Neural progenitor cell (in vitro differentiated cells): ENCODE data around the gene PLA2G6. TPM values are rescaled to one million over a fixed set of nuclear protein-coding genes. Genes with fewer than 3 reads are reported as not detected.

Experiments used
- DNase-seq: peaks from one replicate; pipeline ENCODE4 v3.0.0-alpha.2; 2016; ENCODE audit warnings: low spot score
- H2AFZ ChIP-seq: fragments of 200-600 bp; sonication (generic); replicated peaks from 2 replicates; pipeline ENCODE4 v1.6.1; 2016; ENCODE audit warnings: antibody characterized with exemption
- H3F3A ChIP-seq: fragments of 200-600 bp; sonication (generic); 2 replicates; pipeline ENCODE4 v1.6.1; 2016; ENCODE audit warnings: antibody characterized with exemption, low read depth
- H3K27ac ChIP-seq: fragments of 200-600 bp; sonication (generic); 2 replicates; pipeline ENCODE4 v1.5.1; 2016; ENCODE audit warnings: mild to moderate bottlenecking
- H3K27me3 ChIP-seq: fragments of 200-600 bp; sonication (generic); 2 replicates; pipeline ENCODE4 v1.6.1; 2016; ENCODE audit warnings: mild to moderate bottlenecking, moderate library complexity
- H3K36me3 ChIP-seq: fragments of 200-600 bp; sonication (generic); 2 replicates; pipeline ENCODE4 v1.5.1; 2016
- H3K4me1 ChIP-seq: fragments of 200-600 bp; sonication (generic); 2 replicates; pipeline ENCODE4 v1.6.1; 2016; ENCODE audit warnings: mixed run types
- H3K4me2 ChIP-seq: fragments of 200-600 bp; sonication (generic); 2 replicates; pipeline ENCODE4 v1.6.1; 2016
- H3K4me3 ChIP-seq: fragments of 200-600 bp; sonication (generic); 2 replicates; pipeline ENCODE4 v1.5.1; 2016
- H3K79me2 ChIP-seq: fragments of 200-600 bp; sonication (generic); 2 replicates; pipeline ENCODE4 v1.6.1; 2016; ENCODE audit warnings: low read depth
- H3K9ac ChIP-seq: fragments of 200-600 bp; sonication (generic); 2 replicates; pipeline ENCODE4 v1.6.1; 2016
- H3K9me3 ChIP-seq: fragments of 200-600 bp; sonication (generic); 2 replicates; pipeline ENCODE4 v1.5.1; 2016; ENCODE audit warnings: low read depth
- H4K20me1 ChIP-seq: fragments of 200-600 bp; sonication (generic); 2 replicates; pipeline ENCODE4 v1.6.1; 2016; ENCODE audit warnings: low read depth
- H3K27ac Mint-ChIP-seq: 3 replicates; pipeline ENCODE4 v1.8.0; 2021; ENCODE audit warnings: mixed read lengths
- H3K27me3 Mint-ChIP-seq: 2 replicates; pipeline ENCODE4 v1.8.0; 2022; ENCODE audit warnings: low read depth, mild to moderate bottlenecking, inconsistent platforms, moderate library complexity, mixed read lengths; ENCODE audit not compliant: insufficient read depth
- H3K36me3 Mint-ChIP-seq: 3 replicates; pipeline ENCODE4 v1.8.0; 2021; ENCODE audit warnings: mixed read lengths
- H3K4me1 Mint-ChIP-seq: 3 replicates; pipeline ENCODE4 v1.8.0; 2021; ENCODE audit warnings: mixed read lengths
- H3K4me3 Mint-ChIP-seq: 3 replicates; pipeline ENCODE4 v1.8.0; 2021; ENCODE audit warnings: mild to moderate bottlenecking, moderate library complexity, mixed read lengths
- H3K9me3 Mint-ChIP-seq: 3 replicates; pipeline ENCODE4 v1.8.0; 2020; ENCODE audit warnings: mixed read lengths
- EZH2 ChIP-seq: fragments of 200-600 bp; sonication (generic); IDR thresholded peaks from 2 replicates; pipeline ENCODE4 v1.6.1; 2017; ENCODE audit warnings: antibody characterized with exemption, mild to moderate bottlenecking, moderate library complexity
- EZH2phosphoT487 ChIP-seq: fragments of 200-600 bp; sonication (generic); IDR thresholded peaks from 2 replicates; pipeline ENCODE4 v1.6.1; 2017; ENCODE audit warnings: antibody characterized with exemption
- total RNA-seq: library from RNA; depleted of rRNA; stranded (reverse); fragments of >200 nt; gene quantifications from 2 replicates; pipeline ENCODE4 v1.2.3, GENCODE V29; 2015; ENCODE audit warnings: low replicate concordance
- TF ChIP-seq, protein P1 (sequence below): fragments of 200-600 bp; sonication (generic); IDR thresholded peaks from 2 replicates; pipeline ENCODE4 v1.5.1; 2017; ENCODE audit warnings: antibody characterized with exemption, mild to moderate bottlenecking

PLA2G6 gene
- total RNA-seq, 1 donor from 2014 or later = 20.1 TPM

GRCh38 chr22:38125038-38125610 is 56.5 kb downstream of the PLA2G6 start:
- Mint-ChIP-seq H3K4me3 (no peak overlapping the region), H3K36me3 (no peaks in the 10 kb centered on the region), H3K9me3 (no peaks in the 10 kb centered on the region), H3K4me1 (no peaks in the 10 kb centered on the region), H3K27me3 (peaks cover 2% of the 10 kb centered on the region), H3K27ac (peak overlapping the region; percentile 82)
- no peaks in the 10 kb centered on the region for H4K20me1 ChIP-seq
- H3K27ac ChIP-seq = no peak overlapping the region
- H2AFZ ChIP-seq = no peak overlapping the region
- no peaks in the 10 kb centered on the region for H3K36me3 ChIP-seq
- no peak overlapping the region for H3K4me3 ChIP-seq
- H3K27me3 ChIP-seq = no peaks in the 10 kb centered on the region
- DNase-seq = no peak
- no peaks in the 10 kb centered on the region for H3K4me1 ChIP-seq
- no peaks in the 10 kb centered on the region for H3K9me3 ChIP-seq
- no peaks in the 10 kb centered on the region for H3F3A ChIP-seq
- H3K4me2 ChIP-seq = no peak overlapping the region
- no peak overlapping the region for H3K9ac ChIP-seq
- no peaks in the 10 kb centered on the region for H3K79me2 ChIP-seq
- TF ChIP-seq EZH2phosphoT487 = no peak

GRCh38 chr22:38124236-38124974 is 57.2 kb downstream of the PLA2G6 start:
- peaks cover 2% of the 10 kb centered on the region for H3K27me3 Mint-ChIP-seq
- no peaks in the 10 kb centered on the region for H3K36me3 Mint-ChIP-seq
- Histone ChIP-seq H3K9ac (no peak overlapping the region), H3F3A (no peaks in the 10 kb centered on the region), H3K27me3 (no peaks in the 10 kb centered on the region), H3K4me3 (no peak overlapping the region), H3K27ac (peak overlapping the region; percentile 3), H3K79me2 (no peaks in the 10 kb centered on the region), H2AFZ (no peak overlapping the region), H3K36me3 (no peaks in the 10 kb centered on the region), H4K20me1 (no peaks in the 10 kb centered on the region), H3K9me3 (no peaks in the 10 kb centered on the region), H3K4me2 (no peak overlapping the region), H3K4me1 (no peaks in the 10 kb centered on the region)
- H3K4me1 Mint-ChIP-seq = no peaks in the 10 kb centered on the region
- TF ChIP-seq, protein P1, sequence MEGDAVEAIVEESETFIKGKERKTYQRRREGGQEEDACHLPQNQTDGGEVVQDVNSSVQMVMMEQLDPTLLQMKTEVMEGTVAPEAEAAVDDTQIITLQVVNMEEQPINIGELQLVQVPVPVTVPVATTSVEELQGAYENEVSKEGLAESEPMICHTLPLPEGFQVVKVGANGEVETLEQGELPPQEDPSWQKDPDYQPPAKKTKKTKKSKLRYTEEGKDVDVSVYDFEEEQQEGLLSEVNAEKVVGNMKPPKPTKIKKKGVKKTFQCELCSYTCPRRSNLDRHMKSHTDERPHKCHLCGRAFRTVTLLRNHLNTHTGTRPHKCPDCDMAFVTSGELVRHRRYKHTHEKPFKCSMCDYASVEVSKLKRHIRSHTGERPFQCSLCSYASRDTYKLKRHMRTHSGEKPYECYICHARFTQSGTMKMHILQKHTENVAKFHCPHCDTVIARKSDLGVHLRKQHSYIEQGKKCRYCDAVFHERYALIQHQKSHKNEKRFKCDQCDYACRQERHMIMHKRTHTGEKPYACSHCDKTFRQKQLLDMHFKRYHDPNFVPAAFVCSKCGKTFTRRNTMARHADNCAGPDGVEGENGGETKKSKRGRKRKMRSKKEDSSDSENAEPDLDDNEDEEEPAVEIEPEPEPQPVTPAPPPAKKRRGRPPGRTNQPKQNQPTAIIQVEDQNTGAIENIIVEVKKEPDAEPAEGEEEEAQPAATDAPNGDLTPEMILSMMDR = peak; percentile 21
- no peak for TF ChIP-seq EZH2
- TF ChIP-seq EZH2phosphoT487 = no peak
- peak; percentile 45 for DNase-seq
- H3K4me3 Mint-ChIP-seq = no peak overlapping the region
- no peaks in the 10 kb centered on the region for H3K9me3 Mint-ChIP-seq
- peak overlapping the region; percentile 34 for H3K27ac Mint-ChIP-seq

DNA sequence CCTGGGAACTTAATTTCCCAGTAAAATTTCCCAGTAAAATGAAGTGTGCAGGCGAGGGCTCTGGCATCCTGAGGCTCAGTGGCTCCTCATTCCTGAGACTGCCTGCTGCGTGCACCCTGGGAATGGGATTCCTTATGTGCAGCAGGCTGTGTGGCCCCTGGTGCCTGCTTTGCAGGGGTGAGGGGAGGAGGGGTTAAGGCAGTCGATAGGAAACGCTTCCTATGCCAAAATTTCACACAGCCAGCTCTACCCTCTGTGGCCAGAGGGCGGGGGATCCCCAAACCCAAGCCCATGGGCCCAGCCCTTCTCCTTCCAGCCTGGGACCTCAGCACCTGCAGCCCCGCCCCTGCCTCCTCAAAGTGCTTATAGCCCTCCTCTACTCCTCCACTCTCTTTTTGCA is 59.0 kb downstream of the PLA2G6 start:
- no peaks in the 10 kb centered on the region for H3K79me2 ChIP-seq
- no peak for DNase-seq
- no peak overlapping the region for H3K4me2 ChIP-seq
- H3K4me1 Mint-ChIP-seq = no peaks in the 10 kb centered on the region
- H3K27ac ChIP-seq = no peak overlapping the region
- peaks cover 2% of the 10 kb centered on the region for H3K27me3 Mint-ChIP-seq
- no peak overlapping the region for H2AFZ ChIP-seq
- TF ChIP-seq, protein P1 = no peak
- no peak for TF ChIP-seq EZH2
- no peak for TF ChIP-seq EZH2phosphoT487
- H3K9ac ChIP-seq = no peak overlapping the region
- H3K36me3 Mint-ChIP-seq = no peaks in the 10 kb centered on the region
- no peaks in the 10 kb centered on the region for H4K20me1 ChIP-seq
- H3F3A ChIP-seq = no peaks in the 10 kb centered on the region
- H3K27ac Mint-ChIP-seq = no peak overlapping the region
- H3K27me3 ChIP-seq = no peaks in the 10 kb centered on the region
- H3K4me1 ChIP-seq = no peaks in the 10 kb centered on the region
- H3K4me3 ChIP-seq = no peak overlapping the region
- H3K9me3 Mint-ChIP-seq = no peaks in the 10 kb centered on the region
- no peaks in the 10 kb centered on the region for H3K36me3 ChIP-seq
- no peak overlapping the region for H3K4me3 Mint-ChIP-seq
- H3K9me3 ChIP-seq = no peaks in the 10 kb centered on the region
